Stimulated activated naive B cell treated with anti-CD40 and anti-IgM and Interleukin-4, amounts not matched to agents 10 μg/mL and 1 μg/mL and 100 μg/mL, for 72 hours (primary cell): Measurements from ENCODE around the gene NSMCE1.

Experiments
- ATAC-seq, 2 donors: fragments of 150-1000 bp; cut with Tn5 transposase; replicated peaks; 2 replicates each; pipeline ENCODE4 v1.10.0; 2021; ENCODE audit warnings: moderate library complexity in 1 of 2
- DNase-seq: peaks from one replicate; pipeline ENCODE4 v3.0.0; 2021
- H3K27ac Mint-ChIP-seq: one replicate; pipeline ENCODE4 v1.8.0; 2022; ENCODE audit warnings: mild to moderate bottlenecking, mixed read lengths
- H3K27me3 Mint-ChIP-seq, 2 donors: one replicate each; pipeline ENCODE4 v1.8.0; 2022; ENCODE audit warnings: mixed read lengths in 2 of 2
- H3K36me3 Mint-ChIP-seq, 2 donors: one replicate each; pipeline ENCODE4 v1.8.0; 2022; ENCODE audit warnings: mixed read lengths in 2 of 2, mild to moderate bottlenecking in 1 of 2
- H3K4me1 Mint-ChIP-seq, 2 donors: one replicate each; pipeline ENCODE4 v1.8.0; 2022; ENCODE audit warnings: mixed read lengths in 2 of 2, mild to moderate bottlenecking in 1 of 2
- H3K4me3 Mint-ChIP-seq, 2 donors: one replicate each; pipeline ENCODE4 v1.8.0; 2022; ENCODE audit warnings: mild to moderate bottlenecking in 2 of 2, mixed read lengths in 2 of 2, moderate library complexity in 1 of 2
- H3K9me3 Mint-ChIP-seq, 2 donors: one replicate each; pipeline ENCODE4 v1.8.0; 2022; ENCODE audit warnings: mixed read lengths in 2 of 2, mild to moderate bottlenecking in 1 of 2

NSMCE1 gene

DNA sequence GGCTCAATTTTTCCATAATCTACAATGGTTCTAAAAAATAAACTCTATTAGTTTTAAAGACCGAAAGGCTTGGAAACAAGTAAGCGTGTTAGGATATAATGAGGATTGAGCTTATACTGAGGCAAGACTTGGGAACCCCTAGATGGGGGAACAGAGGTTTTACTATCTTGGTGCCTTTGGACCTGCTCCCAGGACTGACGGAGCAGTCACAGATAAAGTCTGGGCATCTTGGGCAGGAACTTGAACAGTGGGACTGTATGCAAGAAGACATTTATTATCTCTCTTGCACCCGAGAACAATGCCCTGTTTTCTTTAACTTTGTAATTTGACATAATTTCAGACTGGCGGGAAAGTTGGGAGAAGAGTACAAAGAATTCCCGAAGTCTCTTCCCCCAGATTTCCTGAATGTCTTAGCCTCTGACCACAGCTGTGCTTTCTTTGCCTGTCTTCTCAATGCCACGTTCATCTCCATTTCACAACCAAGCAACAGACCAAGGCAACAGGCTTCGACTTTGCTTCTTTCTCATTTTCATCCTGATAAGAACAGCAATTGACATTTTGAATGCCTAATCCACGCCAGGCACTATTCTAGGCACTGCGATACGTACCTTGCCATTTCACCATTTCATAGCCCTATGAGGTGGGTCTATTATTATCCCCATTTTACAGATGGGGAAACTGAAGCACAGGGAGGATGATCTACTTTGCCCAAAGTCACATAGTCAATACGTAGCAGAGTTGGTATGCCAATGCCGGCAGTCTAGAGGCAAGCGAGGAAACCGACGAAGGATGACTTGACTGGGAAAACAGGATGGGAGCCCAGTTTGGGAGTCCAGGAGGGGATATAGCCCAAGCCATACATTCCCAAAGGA, 42.2 kb upstream of the NSMCE1 start:
- ATAC-seq (no peak), DNase-seq (no peak)
- H3K27ac Mint-ChIP-seq: no peak overlapping the region
- H3K4me3 Mint-ChIP-seq: no peak overlapping the region
- H3K9me3 Mint-ChIP-seq: peaks cover 12 to 14% of the 10 kb centered on the region in 2 donors
- H3K4me1 Mint-ChIP-seq: peaks cover 39 to 61% of the 10 kb centered on the region in 2 donors
- peaks cover 26 to 29% of the 10 kb centered on the region in 2 donors for H3K36me3 Mint-ChIP-seq
- no peaks in the 10 kb centered on the region for H3K27me3 Mint-ChIP-seq

DNA sequence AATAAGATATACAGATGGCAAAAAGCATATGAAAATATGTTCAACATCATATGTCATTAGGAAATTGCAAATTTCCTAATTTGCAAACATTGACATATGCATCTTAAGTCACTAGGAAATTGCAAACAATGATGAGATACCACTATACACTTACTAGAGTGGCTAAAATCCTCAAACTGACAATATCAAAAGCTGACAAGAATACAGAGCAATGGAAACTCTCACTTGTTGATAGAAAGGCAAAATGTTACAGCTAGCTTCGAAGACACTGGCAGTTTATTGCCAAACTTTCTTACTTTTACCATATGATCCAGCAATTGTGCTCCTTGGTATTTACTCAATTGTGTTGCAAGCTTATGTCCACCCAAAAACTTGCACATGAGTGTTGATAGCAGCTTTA, 40.2 kb upstream of the NSMCE1 start:
- DNase-seq: no peak
- Mint-ChIP-seq H3K27ac (no peak overlapping the region), H3K4me1 (peaks cover 43 to 71% of the 10 kb centered on the region in 2 donors), H3K27me3 (no peaks in the 10 kb centered on the region), H3K4me3 (no peak overlapping the region), H3K9me3 (peaks cover 14 to 16% of the 10 kb centered on the region in 2 donors), H3K36me3 (peaks cover 11 to 14% of the 10 kb centered on the region in 2 donors)
- ATAC-seq: no peak

DNA sequence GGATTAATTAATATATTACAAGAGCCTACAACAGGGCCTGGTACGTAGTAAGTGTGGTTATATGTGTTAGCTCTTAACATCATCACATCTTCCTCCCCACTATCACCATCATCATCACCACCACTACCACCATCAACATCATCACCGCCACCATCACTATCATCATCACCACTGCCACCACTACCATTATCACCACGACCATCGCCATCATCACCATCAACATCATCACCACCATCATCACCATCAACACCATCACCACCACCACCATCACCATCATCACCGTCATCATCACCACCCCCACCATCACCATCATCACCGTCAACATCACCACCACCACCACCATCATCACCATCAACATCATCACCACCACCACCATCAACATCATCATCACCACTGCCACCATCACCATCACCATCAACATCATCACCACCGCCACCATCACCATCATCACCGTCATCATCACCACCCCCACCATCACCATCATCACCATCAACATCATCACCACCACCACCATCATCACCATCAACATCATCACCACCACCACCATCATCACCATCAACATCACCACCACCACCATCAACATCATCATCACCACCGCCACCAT, 37.4 kb upstream of the NSMCE1 start:
- H3K36me3 Mint-ChIP-seq: peaks cover 9 to 10% of the 10 kb centered on the region in 2 donors
- peaks cover 14 to 16% of the 10 kb centered on the region in 2 donors for H3K9me3 Mint-ChIP-seq
- DNase-seq: no peak
- peak overlapping the region; percentile 60 for H3K27ac Mint-ChIP-seq
- H3K4me1 Mint-ChIP-seq: peaks cover 44 to 72% of the 10 kb centered on the region in 2 donors
- no peaks in the 10 kb centered on the region for H3K27me3 Mint-ChIP-seq
- no peak for ATAC-seq
- no peak overlapping the region for H3K4me3 Mint-ChIP-seq

DNA sequence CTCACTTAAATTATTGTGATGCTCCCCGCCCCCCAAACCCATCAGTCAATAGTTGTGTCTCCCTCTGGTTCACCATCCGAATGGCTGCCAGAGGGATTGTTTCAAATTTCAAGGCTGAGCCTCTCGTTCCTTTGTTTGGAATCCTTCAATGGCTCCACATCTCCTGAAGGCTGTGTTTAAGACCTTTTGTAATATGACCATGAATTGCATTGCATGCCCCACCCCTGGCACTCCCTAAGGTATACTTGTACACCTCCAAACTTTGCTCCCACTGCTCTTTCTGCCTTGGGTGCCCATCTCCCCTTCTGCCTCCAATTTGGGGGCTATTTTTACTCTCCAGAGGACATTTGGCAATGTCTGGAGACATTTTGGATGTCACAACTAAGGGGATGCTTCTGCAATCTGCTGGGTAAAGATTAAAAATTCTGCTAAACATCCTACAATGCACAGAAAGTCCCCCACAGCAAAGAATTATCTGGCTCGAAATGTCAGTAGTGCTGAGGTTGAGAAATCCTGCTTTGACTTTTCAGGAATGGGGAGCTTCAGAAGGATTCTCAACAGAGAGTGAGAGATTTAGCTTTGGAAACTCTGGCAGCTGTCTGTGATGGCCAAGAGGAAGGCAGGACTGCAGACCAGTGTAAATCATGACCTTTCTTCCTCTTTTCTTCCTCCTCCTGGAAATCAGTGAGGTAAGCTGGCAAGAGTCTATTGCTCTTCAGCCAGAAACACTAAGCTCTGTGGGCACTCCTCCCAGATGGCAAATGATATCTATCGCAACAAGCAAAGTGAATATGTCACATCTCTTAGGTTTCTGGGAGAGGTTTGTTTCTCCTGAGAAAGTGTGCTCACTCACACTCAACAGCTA, 36.5 kb upstream of the NSMCE1 start:
- Mint-ChIP-seq H3K27ac (peak overlapping the region; percentile 2), H3K4me1 (peaks cover 42 to 75% of the 10 kb centered on the region in 2 donors), H3K36me3 (peaks cover 9 to 10% of the 10 kb centered on the region in 2 donors), H3K9me3 (peaks cover 14 to 16% of the 10 kb centered on the region in 2 donors), H3K4me3 (no peak overlapping the region), H3K27me3 (no peaks in the 10 kb centered on the region)
- no peak for ATAC-seq
- no peak for DNase-seq

DNA sequence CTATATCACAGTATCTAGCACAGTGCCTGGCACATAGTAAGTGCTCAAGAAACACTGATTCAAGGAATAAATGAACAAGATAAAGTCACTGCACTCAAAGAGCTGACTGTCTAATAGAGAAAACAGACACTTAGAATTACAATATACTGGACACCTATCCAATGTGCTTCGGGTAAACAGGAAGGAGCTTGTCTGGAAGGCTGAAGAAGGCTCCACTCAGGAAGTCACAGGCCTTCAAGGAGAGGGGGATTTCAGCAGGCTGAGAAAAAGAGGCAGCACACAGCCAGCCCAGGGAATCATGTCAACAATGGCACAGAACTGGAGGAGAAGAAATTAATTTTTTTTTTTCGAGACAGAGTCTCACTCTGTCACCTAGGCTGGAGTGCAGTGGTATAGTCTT, 35.5 kb upstream of the NSMCE1 start:
- peaks cover 46 to 75% of the 10 kb centered on the region in 2 donors for H3K4me1 Mint-ChIP-seq
- DNase-seq (no peak), ATAC-seq (no peak)
- peaks cover 12 to 14% of the 10 kb centered on the region in 2 donors for H3K9me3 Mint-ChIP-seq
- H3K36me3 Mint-ChIP-seq: peaks cover 12 to 13% of the 10 kb centered on the region in 2 donors
- no peaks in the 10 kb centered on the region for H3K27me3 Mint-ChIP-seq
- no peak overlapping the region for H3K4me3 Mint-ChIP-seq
- peak overlapping the region; percentile 70 for H3K27ac Mint-ChIP-seq

DNA sequence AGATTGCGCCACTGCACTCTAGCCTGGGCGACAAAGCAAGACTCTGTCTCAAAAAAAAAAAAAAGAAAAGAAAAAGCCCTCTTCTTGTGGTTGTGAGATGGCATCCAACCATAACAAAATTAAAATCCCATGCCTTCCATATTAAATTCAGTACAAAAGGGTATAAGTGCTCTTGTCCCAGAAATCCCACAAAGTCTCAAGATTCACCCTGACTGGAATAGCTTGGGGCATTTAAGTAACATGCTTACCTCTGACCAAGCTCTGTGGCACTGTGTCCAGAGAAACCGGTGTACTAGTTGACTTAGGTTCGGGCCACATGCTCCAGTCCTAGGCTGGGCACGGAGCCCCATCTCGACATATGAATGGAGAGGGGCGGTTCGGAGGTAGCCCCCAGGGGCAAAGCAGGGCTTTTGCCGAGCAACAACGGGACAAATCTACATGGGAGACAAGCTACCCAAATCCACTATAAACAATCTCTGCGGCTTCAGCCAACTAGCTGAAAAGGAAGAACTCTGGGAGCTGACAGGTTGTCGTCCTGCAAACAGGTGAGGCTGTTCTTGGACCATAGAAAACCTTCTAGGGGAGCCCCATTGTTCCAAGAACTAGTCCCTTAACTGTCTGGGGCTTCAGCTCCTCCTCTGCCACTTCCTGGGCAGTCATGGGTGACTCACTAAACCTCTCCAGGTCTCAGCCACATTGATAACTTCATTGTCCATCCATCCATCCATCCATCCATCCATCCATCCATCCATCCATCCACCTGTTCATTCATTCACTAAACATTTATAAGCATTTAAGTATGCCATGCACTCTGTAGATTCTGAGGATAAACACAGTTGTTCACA, 34.9 kb upstream of the NSMCE1 start:
- Mint-ChIP-seq H3K27me3 (no peaks in the 10 kb centered on the region), H3K4me3 (no peak overlapping the region), H3K27ac (peak overlapping the region; percentile 70), H3K36me3 (peaks cover 12 to 13% of the 10 kb centered on the region in 2 donors), H3K9me3 (peaks cover 11 to 13% of the 10 kb centered on the region in 2 donors), H3K4me1 (peaks cover 52 to 80% of the 10 kb centered on the region in 2 donors)
- ATAC-seq (no peak), DNase-seq (no peak)

DNA sequence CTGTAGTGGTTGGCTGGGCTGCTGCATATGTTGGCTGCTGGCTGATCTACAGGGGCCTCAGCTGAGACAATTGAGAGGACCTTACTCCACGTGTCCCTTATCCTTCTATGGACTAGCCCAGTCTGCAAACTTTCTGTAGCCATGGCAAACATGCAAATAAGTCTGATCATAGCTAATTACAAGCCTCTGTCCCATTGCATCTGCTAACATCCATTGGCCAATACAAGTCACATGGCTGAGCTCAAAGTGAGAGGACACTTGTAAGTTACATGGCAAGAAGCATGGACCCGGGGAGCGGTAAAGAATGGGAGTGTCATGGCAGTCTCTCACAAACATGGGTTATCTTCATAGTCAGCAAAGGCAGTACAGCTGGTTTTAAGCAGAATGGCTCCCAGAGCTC, 33.6 kb upstream of the NSMCE1 start:
- peak; percentile 31 to 48 for ATAC-seq
- peak overlapping the region in 1 of 2 donors; percentile 22 for H3K4me3 Mint-ChIP-seq
- peak overlapping the region; percentile 82 for H3K27ac Mint-ChIP-seq
- peaks cover 58 to 93% of the 10 kb centered on the region in 2 donors for H3K4me1 Mint-ChIP-seq
- peaks cover 11 to 13% of the 10 kb centered on the region in 2 donors for H3K9me3 Mint-ChIP-seq
- H3K27me3 Mint-ChIP-seq: no peaks in the 10 kb centered on the region
- H3K36me3 Mint-ChIP-seq: peaks cover 12 to 13% of the 10 kb centered on the region in 2 donors
- no peak for DNase-seq

DNA sequence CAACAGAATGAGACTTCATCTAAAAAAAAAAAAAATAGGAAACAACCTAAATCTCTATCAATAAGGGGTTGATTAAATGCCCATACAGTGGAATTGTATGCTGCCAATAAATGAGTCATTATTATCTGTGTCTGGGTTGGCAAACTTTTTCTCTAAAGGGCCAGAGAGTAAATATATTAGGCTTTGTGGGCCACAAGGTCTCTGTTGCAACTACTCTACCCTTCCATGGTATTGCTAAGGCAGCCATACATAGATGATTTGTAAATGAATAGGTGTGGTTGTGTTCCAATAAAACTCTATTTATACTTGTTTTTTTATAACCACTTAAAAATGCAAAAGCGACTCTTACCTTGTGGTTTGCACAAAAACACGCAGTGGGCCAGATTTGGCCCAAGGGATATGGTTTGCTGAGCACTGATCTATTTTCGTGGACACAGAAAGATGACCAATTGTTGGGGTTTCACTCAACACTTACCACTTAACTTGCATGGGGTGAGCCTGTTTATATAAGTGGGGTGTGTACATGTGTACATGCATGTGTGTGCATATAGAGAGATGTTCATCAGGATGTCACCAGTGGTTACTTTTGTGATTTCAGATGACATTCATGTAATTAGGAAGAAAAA, 32.8 kb upstream of the NSMCE1 start:
- no peaks in the 10 kb centered on the region for H3K27me3 Mint-ChIP-seq
- H3K36me3 Mint-ChIP-seq: peaks cover 8 to 9% of the 10 kb centered on the region in 2 donors
- DNase-seq: no peak
- H3K27ac Mint-ChIP-seq: peak overlapping the region; percentile 90
- peak; percentile 76 to 80 for ATAC-seq
- H3K9me3 Mint-ChIP-seq: peaks cover 7 to 8% of the 10 kb centered on the region in 2 donors
- H3K4me1 Mint-ChIP-seq: peaks cover 55 to 97% of the 10 kb centered on the region in 2 donors
- H3K4me3 Mint-ChIP-seq: no peak overlapping the region

DNA sequence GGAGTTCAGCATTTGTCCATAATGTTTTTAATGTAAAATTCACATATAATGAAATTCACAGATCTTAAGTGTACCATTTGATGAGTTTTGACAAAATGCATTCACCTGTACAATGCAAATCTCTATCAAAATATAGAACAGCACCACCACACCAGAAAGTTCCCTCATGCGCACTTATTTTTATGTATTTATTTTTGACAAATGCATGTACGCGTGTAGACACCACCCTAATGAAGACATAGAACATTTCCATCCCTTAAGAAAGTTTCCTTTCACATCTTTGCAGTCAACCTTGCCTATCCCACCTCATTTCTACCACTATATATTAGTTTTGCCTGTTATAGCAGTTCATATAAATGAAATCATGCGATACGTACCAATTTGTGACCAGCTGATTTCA, 29.6 kb upstream of the NSMCE1 start:
- peaks cover 40 to 79% of the 10 kb centered on the region in 2 donors for H3K4me1 Mint-ChIP-seq

DNA sequence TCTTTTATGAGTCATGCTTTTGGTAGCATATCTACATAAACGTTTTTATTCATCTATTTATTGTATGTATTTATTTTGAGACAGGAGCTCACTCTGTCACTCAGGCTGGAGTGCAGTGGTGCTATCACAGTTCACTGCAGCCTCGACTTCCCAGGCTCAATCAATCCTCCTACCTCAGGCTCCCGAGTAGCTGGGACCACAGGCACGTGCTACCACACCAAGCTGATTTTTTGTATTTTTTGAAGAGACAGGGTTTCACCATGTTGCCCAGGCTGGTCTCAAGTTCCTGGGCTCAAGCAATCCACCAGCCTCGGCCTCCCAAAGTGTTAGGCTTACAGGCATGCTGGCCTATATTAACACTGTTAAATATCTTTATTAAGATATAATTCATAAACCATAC, 24.8 kb upstream of the NSMCE1 start:
- Mint-ChIP-seq H3K36me3 (peaks cover 0 to 5% of the 10 kb centered on the region in 2 donors), H3K27ac (no peak overlapping the region), H3K27me3 (no peaks in the 10 kb centered on the region), H3K4me3 (no peak overlapping the region), H3K9me3 (no peaks in the 10 kb centered on the region), H3K4me1 (peaks cover 41 to 73% of the 10 kb centered on the region in 2 donors)
- no peak for ATAC-seq
- no peak for DNase-seq

More for the DNA sequence above, 29.6 kb upstream of the NSMCE1 start:
- Mint-ChIP-seq H3K4me3 (peak overlapping the region; percentile 26 to 38), H3K27me3 (no peaks in the 10 kb centered on the region), H3K27ac (peak overlapping the region; percentile 90), H3K36me3 (peaks cover 3% of the 10 kb centered on the region in 2 donors), H3K9me3 (peaks cover 0 to 2% of the 10 kb centered on the region in 2 donors)
- DNase-seq (no peak), ATAC-seq (peak; percentile 27 to 40)

DNA sequence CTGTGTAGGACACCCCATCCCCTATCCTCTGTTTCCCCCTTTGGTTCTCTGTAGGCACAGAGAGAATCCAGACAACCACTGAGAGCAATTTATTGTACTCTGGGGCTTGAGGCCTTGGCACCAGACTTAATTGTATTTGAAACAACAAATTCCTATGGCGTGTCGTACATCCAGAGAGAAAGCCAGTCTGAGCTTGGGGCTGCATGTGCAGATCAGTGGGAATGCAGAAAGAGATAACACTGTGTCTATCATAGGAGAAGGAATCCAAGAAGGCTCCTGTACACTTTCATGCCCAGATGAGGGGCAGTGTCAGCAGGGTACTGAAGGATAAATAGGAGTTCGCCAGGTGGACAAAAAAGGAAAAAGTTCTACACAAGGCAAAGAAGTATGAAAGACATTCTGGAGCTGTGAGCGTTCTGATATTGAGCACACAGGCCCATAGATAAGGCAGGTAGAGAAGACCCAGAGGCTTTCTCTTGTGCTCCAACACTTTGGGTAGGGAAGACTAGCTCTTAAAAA, 23.2 kb upstream of the NSMCE1 start:
- Mint-ChIP-seq H3K36me3 (peaks cover 5 to 7% of the 10 kb centered on the region in 2 donors), H3K27me3 (no peaks in the 10 kb centered on the region), H3K4me1 (peaks cover 45 to 70% of the 10 kb centered on the region in 2 donors), H3K27ac (peak overlapping the region; percentile 95), H3K9me3 (peaks cover 5 to 9% of the 10 kb centered on the region in 2 donors), H3K4me3 (no peak overlapping the region)
- DNase-seq (no peak), ATAC-seq (no peak)

DNA sequence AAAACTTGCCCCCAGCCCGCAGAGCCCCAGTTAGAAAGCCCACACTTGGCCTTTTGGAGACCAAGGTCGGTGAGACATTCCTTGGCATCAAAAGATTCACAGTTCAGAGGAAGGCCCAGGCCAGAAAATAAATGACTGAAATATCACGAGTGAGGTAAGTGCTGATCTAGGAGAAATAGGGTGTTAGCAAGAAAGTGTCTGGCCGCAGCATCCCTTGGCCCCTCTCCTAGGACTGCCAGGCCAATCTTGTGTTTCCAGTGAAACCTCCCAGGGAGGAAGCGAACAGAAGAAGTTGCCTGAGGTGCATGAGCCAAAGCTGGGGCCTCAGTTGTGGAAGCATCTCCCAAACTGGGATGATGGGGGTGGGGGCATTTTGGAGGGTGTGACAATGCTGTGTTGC, 22.5 kb upstream of the NSMCE1 start:
- Mint-ChIP-seq H3K36me3 (peaks cover 9 to 12% of the 10 kb centered on the region in 2 donors), H3K27ac (peak overlapping the region; percentile 95), H3K9me3 (peaks cover 5 to 13% of the 10 kb centered on the region in 2 donors), H3K27me3 (no peaks in the 10 kb centered on the region), H3K4me1 (peaks cover 50 to 70% of the 10 kb centered on the region in 2 donors), H3K4me3 (no peak overlapping the region)
- ATAC-seq (no peak), DNase-seq (no peak)

DNA sequence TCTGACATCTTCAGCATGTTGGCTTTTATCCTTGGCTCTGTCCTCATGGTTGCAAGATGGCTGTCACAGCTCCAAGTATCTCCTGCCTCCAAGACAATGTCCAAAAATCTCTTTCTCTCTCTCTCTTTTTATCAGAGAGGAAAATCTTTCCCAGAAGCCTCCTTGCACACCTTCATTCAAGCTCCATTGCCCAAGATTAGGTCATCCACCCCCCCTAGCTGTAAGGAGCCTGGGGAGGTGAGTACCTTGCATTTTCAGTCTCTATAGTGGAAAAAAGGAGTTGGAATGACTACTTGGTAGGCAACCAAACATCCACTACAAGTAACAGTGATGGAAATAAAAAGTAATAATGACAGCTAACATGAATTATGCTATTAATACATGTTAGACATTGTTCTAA, 22.0 kb upstream of the NSMCE1 start:
- Mint-ChIP-seq H3K36me3 (peaks cover 10 to 17% of the 10 kb centered on the region in 2 donors), H3K4me1 (peaks cover 53 to 70% of the 10 kb centered on the region in 2 donors), H3K27ac (peak overlapping the region; percentile 95), H3K9me3 (peaks cover 5 to 14% of the 10 kb centered on the region in 2 donors), H3K4me3 (no peak overlapping the region), H3K27me3 (no peaks in the 10 kb centered on the region)
- no peak for ATAC-seq
- DNase-seq: no peak
